ENCODE measurements around the gene KLF7. TPM values are rescaled to one million over a fixed set of nuclear protein-coding genes. Genes with fewer than 3 reads are reported as not detected.

Gene KLF7
- total RNA-seq, 1 experiment from 2014 or later: 24.9 TPM

DNA sequence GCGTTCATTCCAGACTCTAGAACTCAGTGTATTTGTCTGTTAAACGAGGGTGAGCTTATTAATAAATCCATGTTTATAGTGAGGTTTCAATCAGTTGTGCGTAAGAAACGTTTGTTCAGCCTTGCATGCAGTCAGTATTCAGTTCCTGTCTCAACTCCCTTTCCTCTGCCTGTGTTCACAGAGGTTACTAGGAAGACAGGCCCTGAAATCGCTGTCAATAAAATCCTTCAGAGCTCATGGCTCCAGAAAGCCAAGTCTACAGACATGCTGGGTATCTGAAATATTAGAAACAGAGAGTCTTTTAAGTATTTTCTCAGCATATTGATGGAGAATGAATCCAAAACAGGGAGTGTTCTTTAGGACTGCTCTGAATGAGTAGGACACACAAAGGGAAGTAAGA is 75.4 kb downstream of the KLF7 start:
- no TSS peak for BruUV-seq (replicated peaks)
- CTCF ChIA-PET: no interaction called here
- intact Hi-C loops (cut with micrococcal nuclease; ENCODE audit: unreplicated experiment): no loop called here
- Mint-ChIP-seq H3K27ac (ENCODE audit: unreplicated experiment) (no peak overlapping the region), H3K4me1 (ENCODE audit: low read depth, unreplicated experiment) (no peaks in the 10 kb centered on the region), H3K9me3 (ENCODE audit: low read depth, unreplicated experiment) (no peaks in the 10 kb centered on the region), H3K36me3 (ENCODE audit: insufficient read depth, unreplicated experiment) (peaks cover 11% of the 10 kb centered on the region), H3K4me3 (ENCODE audit: low read depth, unreplicated experiment) (no peak overlapping the region), H3K27me3 (ENCODE audit: unreplicated experiment) (no peaks in the 10 kb centered on the region)
- no peak for DNase-seq
- TF ChIP-seq, protein P1, sequence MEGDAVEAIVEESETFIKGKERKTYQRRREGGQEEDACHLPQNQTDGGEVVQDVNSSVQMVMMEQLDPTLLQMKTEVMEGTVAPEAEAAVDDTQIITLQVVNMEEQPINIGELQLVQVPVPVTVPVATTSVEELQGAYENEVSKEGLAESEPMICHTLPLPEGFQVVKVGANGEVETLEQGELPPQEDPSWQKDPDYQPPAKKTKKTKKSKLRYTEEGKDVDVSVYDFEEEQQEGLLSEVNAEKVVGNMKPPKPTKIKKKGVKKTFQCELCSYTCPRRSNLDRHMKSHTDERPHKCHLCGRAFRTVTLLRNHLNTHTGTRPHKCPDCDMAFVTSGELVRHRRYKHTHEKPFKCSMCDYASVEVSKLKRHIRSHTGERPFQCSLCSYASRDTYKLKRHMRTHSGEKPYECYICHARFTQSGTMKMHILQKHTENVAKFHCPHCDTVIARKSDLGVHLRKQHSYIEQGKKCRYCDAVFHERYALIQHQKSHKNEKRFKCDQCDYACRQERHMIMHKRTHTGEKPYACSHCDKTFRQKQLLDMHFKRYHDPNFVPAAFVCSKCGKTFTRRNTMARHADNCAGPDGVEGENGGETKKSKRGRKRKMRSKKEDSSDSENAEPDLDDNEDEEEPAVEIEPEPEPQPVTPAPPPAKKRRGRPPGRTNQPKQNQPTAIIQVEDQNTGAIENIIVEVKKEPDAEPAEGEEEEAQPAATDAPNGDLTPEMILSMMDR (IDR thresholded peaks at IDR 0.05; ENCODE audit: unreplicated experiment): no peak

GRCh38 chr2:207088839-207089238 is 76.9 kb downstream of the KLF7 start:
- no peaks in the 10 kb centered on the region for H3K9me3 Mint-ChIP-seq (ENCODE audit: low read depth, unreplicated experiment)

DNA sequence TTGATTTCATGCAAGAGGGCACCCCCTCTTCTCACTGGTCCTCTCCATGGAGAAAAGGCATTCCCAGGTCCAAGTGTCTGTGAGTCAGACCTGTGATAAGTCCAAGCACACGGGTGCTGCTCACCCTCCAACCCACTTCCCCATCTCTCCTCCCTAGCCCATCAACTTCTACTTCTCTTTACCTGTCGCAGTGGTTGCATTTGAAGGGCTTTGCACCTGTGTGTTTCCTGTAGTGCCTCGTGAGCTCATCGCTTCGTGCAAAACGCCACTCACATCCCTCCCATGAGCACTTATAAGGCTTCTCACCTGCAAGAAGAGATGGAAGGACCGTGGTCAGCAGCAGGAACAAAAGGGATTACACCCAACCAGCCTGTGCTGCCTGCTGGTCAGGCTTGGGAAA is 77.5 kb downstream of the KLF7 start:
- TF ChIP-seq, protein P1 (IDR thresholded peaks at IDR 0.05; ENCODE audit: unreplicated experiment): no peak
- CTCF ChIA-PET: no interaction called here
- H3K36me3 Mint-ChIP-seq (ENCODE audit: insufficient read depth, unreplicated experiment): peaks cover 8% of the 10 kb centered on the region
- no peak for DNase-seq
- H3K27me3 Mint-ChIP-seq (ENCODE audit: unreplicated experiment): no peaks in the 10 kb centered on the region
- no TSS peak for BruUV-seq (replicated peaks)
- peaks cover 3% of the 10 kb centered on the region for H3K4me1 Mint-ChIP-seq (ENCODE audit: low read depth, unreplicated experiment)
- H3K9me3 Mint-ChIP-seq (ENCODE audit: low read depth, unreplicated experiment): no peaks in the 10 kb centered on the region
- intact Hi-C loops (cut with micrococcal nuclease; ENCODE audit: unreplicated experiment): no loop called here
- no peak overlapping the region for H3K4me3 Mint-ChIP-seq (ENCODE audit: low read depth, unreplicated experiment)
- no peak overlapping the region for H3K27ac Mint-ChIP-seq (ENCODE audit: unreplicated experiment)

More at GRCh38 chr2:207088839-207089238, 76.9 kb downstream of the KLF7 start:
- H3K4me3 Mint-ChIP-seq (ENCODE audit: low read depth, unreplicated experiment): no peak overlapping the region
- H3K4me1 Mint-ChIP-seq (ENCODE audit: low read depth, unreplicated experiment): no peaks in the 10 kb centered on the region
- no peak for DNase-seq
- H3K27ac Mint-ChIP-seq (ENCODE audit: unreplicated experiment): no peak overlapping the region
- intact Hi-C loops (cut with micrococcal nuclease; ENCODE audit: unreplicated experiment): no loop called here
- peaks cover 11% of the 10 kb centered on the region for H3K36me3 Mint-ChIP-seq (ENCODE audit: insufficient read depth, unreplicated experiment)
- BruUV-seq (replicated peaks): no TSS peak
- H3K27me3 Mint-ChIP-seq (ENCODE audit: unreplicated experiment): no peaks in the 10 kb centered on the region
- TF ChIP-seq, protein P1 (IDR thresholded peaks at IDR 0.05; ENCODE audit: unreplicated experiment): no peak
- CTCF ChIA-PET: no interaction called here

- H3K9me3 Mint-ChIP-seq (ENCODE audit: low read depth, unreplicated experiment): no peaks in the 10 kb centered on the region
- no TSS peak for BruUV-seq (replicated peaks)
- TF ChIP-seq, protein P1 (IDR thresholded peaks at IDR 0.05; ENCODE audit: unreplicated experiment): no peak
- no peaks in the 10 kb centered on the region for H3K27me3 Mint-ChIP-seq (ENCODE audit: unreplicated experiment)
- H3K36me3 Mint-ChIP-seq (ENCODE audit: insufficient read depth, unreplicated experiment): peaks cover 5% of the 10 kb centered on the region
- intact Hi-C loops (cut with micrococcal nuclease; ENCODE audit: unreplicated experiment): no loop called here
- H3K4me3 Mint-ChIP-seq (ENCODE audit: low read depth, unreplicated experiment): no peak overlapping the region
- CTCF ChIA-PET: interaction anchor here (0.7 kb wide), 1 partner anchor 660 kb away, joined by 3 read pairs; no protein-coding TSS in a partner anchor
- no peak for DNase-seq
- H3K4me1 Mint-ChIP-seq (ENCODE audit: low read depth, unreplicated experiment): peaks cover 9% of the 10 kb centered on the region
- no peak overlapping the region for H3K27ac Mint-ChIP-seq (ENCODE audit: unreplicated experiment)
These were observed 78.5 kb downstream of the KLF7 start for GRCh38 chr2:207087046-207087902.

Measured in Calu3 (cell line).